Regular cardiac myocyte (primary cell): ENCODE data around the gene PRKX. TPM values are rescaled to one million over a fixed set of nuclear protein-coding genes. Genes with fewer than 3 reads are reported as not detected.

Experiments
- total RNA-seq: library from RNA; depleted of rRNA; stranded (reverse); fragments of >200 nt; gene quantifications from 2 replicates; pipeline ENCODE4 v1.2.3, GENCODE V29; 2014

Gene PRKX
- total RNA-seq = 14.2 and 17.2 TPM in 2 replicates

GRCh38 chrX:3713225-3713936, at the start of gene PRKX:
Gene PRKX, minus strand, starts transcription at chrX:3713649. Its CDS starts 396 bp downstream, at chrX:3713253.

